Fibroblast of pulmonary artery (primary cell): ENCODE measurements around the gene ILF3.
A peak's percentile ranks its signal among the peaks of the same experiment; 100 is the strongest.

ENCODE experiments used
- DNase-seq: peaks from one replicate; pipeline ENCODE4 v3.0.0-alpha.2; 2010; ENCODE audit warnings: low read depth
- H3K4me3 ChIP-seq: replicated peaks from 2 replicates; pipeline ENCODE4 v1.5.1; 2011; ENCODE audit warnings: low read depth, mild to moderate bottlenecking, control low read depth, low read length, moderate library complexity
- CTCF ChIP-seq: IDR thresholded peaks from 2 replicates; pipeline ENCODE4 v1.5.1; 2011; ENCODE audit warnings: mild to moderate bottlenecking, control low read depth, low read length, inconsistent platforms; ENCODE audit errors: missing control alignments

The ILF3 gene

GRCh38 chr19:10653732-10654609, at the start of gene ILF3:
Gene ILF3 (plus strand): TSS chr19:10654346. CDS start chr19:10670606, 16,260 bp downstream.
- peak; percentile 100 for DNase-seq
- TF ChIP-seq CTCF = no peak
- H3K4me3 ChIP-seq = peak within 1 kb of the TSS; percentile 98

GRCh38 chr19:10604460-10604980, 49.6 kb upstream of the ILF3 start:
- TF ChIP-seq CTCF = no peak
- DNase-seq = no peak
- H3K4me3 ChIP-seq = no peak overlapping the region

GRCh38 chr19:10611907-10612306, 42.2 kb upstream of the ILF3 start:
- H3K4me3 ChIP-seq = no peak overlapping the region
- no peak for TF ChIP-seq CTCF
- no peak for DNase-seq

GRCh38 chr19:10612499-10613119, 41.5 kb upstream of the ILF3 start:
- no peak for TF ChIP-seq CTCF
- H3K4me3 ChIP-seq = no peak overlapping the region
- no peak for DNase-seq

- TF ChIP-seq CTCF = no peak
- no peak overlapping the region for H3K4me3 ChIP-seq
- no peak for DNase-seq
Observed at GRCh38 chr19:10615429-10616023, 38.6 kb upstream of the ILF3 start.

GRCh38 chr19:10617409-10618121, 36.6 kb upstream of the ILF3 start:
- H3K4me3 ChIP-seq = no peak overlapping the region
- DNase-seq = peak; percentile 58
- no peak for TF ChIP-seq CTCF
